HCT116 (cell line): Measurements from ENCODE around the gene BBC3. TPM values are rescaled to one million over a fixed set of nuclear protein-coding genes. Genes with fewer than 3 reads are reported as not detected.

ENCODE experiments used
- ATAC-seq: fragments of 200-7000 bp; cut with Tn5 transposase; 2 replicates; pipeline ENCODE4 v1.9.1; 2020; ENCODE audit warnings: mild to moderate bottlenecking, moderate library complexity
- BruUV-seq: library from RNA; stranded (reverse); fragments of 400-500 nt; replicated peaks from 2 replicates; lab custom pipeline; 2021; lab: Mats Ljungman, UMichigan
- CTCF ChIA-PET: fragments of 300-600 bp; sonication (Branson Sonifier 250); formaldehyde crosslinking; loops from one replicate; lab custom pipeline; 2021; ENCODE audit warnings: antibody characterized with exemption; lab: Charles Lee
- POLR2A ChIA-PET: fragments of 300-600, 350-600 bp; sonication (Branson Sonifier 250); formaldehyde crosslinking; loops from one replicate; lab custom pipeline; 2021; ENCODE audit warnings: antibody characterized with exemption; lab: Charles Lee
- RAD21 ChIA-PET, 2 experiments: fragments of 300-600 bp; sonication (Branson Sonifier 250); formaldehyde crosslinking; loops; one replicate each; lab custom pipeline; 2023; ENCODE audit warnings: low total read pairs in 2 of 2; ENCODE audit not compliant: uncharacterized antibody in 2 of 2, unreplicated experiment in 2 of 2, low non-redundant PET in 1 of 2; lab: Charles Lee
- DNase-seq: peaks from one replicate; pipeline ENCODE4 v3.0.0-alpha.2; 2010; ENCODE audit warnings: low read depth, low spot score
- H2AFZ ChIP-seq: fragments of 200-600 bp; shearing (Covaris generic), sonication (generic); 2 replicates; pipeline ENCODE4 v1.6.1; 2017; ENCODE audit warnings: low read depth, mixed run types, mixed read lengths, antibody characterized with exemption, low read length; ENCODE audit not compliant: poor library complexity, severe bottlenecking
- H3K27ac ChIP-seq: 2 replicates; pipeline ENCODE4 v1.5.1; 2012; ENCODE audit warnings: low read depth, low read length
- H3K27me3 ChIP-seq: fragments of 200-600 bp; sonication (generic); 2 replicates; pipeline ENCODE4 v1.6.1; 2016; ENCODE audit warnings: mixed run types, low read length, mixed read lengths; ENCODE audit not compliant: insufficient read depth
- H3K36me3 ChIP-seq, 2 experiments: fragments of 200-500 bp in 1 of 2; fragments of 200-600 bp in 1 of 2; sonication (Bioruptor generic) in 1 of 2; sonication (generic) in 1 of 2; 2 replicates each; pipeline versions ENCODE4 v1.5.1 to v1.6.1; 2014 to 2016; ENCODE audit warnings: low read length in 2 of 2, inconsistent platforms in 1 of 2, mixed read lengths in 1 of 2, mixed run types in 1 of 2; ENCODE audit not compliant: insufficient read depth in 2 of 2, control insufficient read depth in 1 of 2
- H3K4me1 ChIP-seq, 2 experiments: fragments of 200-600 bp in 1 of 2; sonication (generic) in 1 of 2; 2 replicates each; pipeline versions ENCODE4 v1.5.1 to v1.6.1; 2012 to 2017; ENCODE audit warnings: low read length in 2 of 2, inconsistent platforms in 1 of 2, mild to moderate bottlenecking in 1 of 2, mixed read lengths in 1 of 2, mixed run types in 1 of 2, moderate library complexity in 1 of 2; ENCODE audit not compliant: insufficient read depth in 2 of 2, control insufficient read depth in 1 of 2
- H3K4me2 ChIP-seq: fragments of 200-600 bp; sonication (generic); 2 replicates; pipeline ENCODE4 v1.6.1; 2017; ENCODE audit warnings: mixed run types, low read length, mixed read lengths
- H3K4me3 ChIP-seq, 2 experiments: fragments of 200-600 bp in 1 of 2; sonication (generic) in 1 of 2; replicated peaks in 1 of 2; 2 replicates each; pipeline ENCODE4 v1.5.1; 2011 to 2016; ENCODE audit warnings: low read length in 2 of 2, control low read depth in 1 of 2, low read depth in 1 of 2, mild to moderate bottlenecking in 1 of 2, mixed read lengths in 1 of 2, mixed run types in 1 of 2
- H3K79me2 ChIP-seq: fragments of 200-600 bp; sonication (generic); 2 replicates; pipeline ENCODE4 v1.6.1; 2017; ENCODE audit warnings: mild to moderate bottlenecking, mixed run types, low read length, moderate library complexity, mixed read lengths; ENCODE audit not compliant: insufficient read depth
- H3K9ac ChIP-seq: fragments of 200-600 bp; sonication (generic); 2 replicates; pipeline ENCODE4 v1.6.1; 2016; ENCODE audit warnings: low read length, mixed read lengths
- H3K9me2 ChIP-seq: fragments of 200-600 bp; sonication (generic), shearing (Covaris generic); 2 replicates; pipeline ENCODE4 v1.6.1; 2017; ENCODE audit warnings: mixed run types, mild to moderate bottlenecking, moderate library complexity; ENCODE audit not compliant: insufficient read depth
- H3K9me3 ChIP-seq, 2 experiments: fragments of 200-500 bp in 1 of 2; fragments of 200-600 bp in 1 of 2; sonication (Bioruptor generic) in 1 of 2; sonication (generic) in 1 of 2; 2 replicates each; pipeline ENCODE4 v1.6.1; 2014 to 2017; ENCODE audit warnings: low read length in 2 of 2, mixed read lengths in 2 of 2, inconsistent platforms in 1 of 2, low read depth in 1 of 2, mild to moderate bottlenecking in 1 of 2, mixed run types in 1 of 2, moderate library complexity in 1 of 2; ENCODE audit not compliant: control insufficient read depth in 1 of 2, insufficient read depth in 1 of 2
- H4K20me1 ChIP-seq: fragments of 200-600 bp; sonication (generic), shearing (Covaris generic); 2 replicates; pipeline ENCODE4 v1.6.1; 2017; ENCODE audit warnings: mixed run types, mild to moderate bottlenecking, moderate library complexity; ENCODE audit not compliant: insufficient read depth
- EGR1 ChIP-seq: IDR thresholded peaks from 2 replicates; pipeline ENCODE4 v1.6.1; 2012; ENCODE audit warnings: low read depth
- ELF1 ChIP-seq: IDR thresholded peaks from 2 replicates; pipeline ENCODE4 v1.6.1; 2012; ENCODE audit warnings: low read depth, borderline replicate concordance
- EZH2 ChIP-seq: fragments of 200-600 bp; sonication (generic); IDR thresholded peaks from 2 replicates; pipeline ENCODE4 v1.6.1; 2017; ENCODE audit warnings: antibody characterized with exemption, mixed run types
- EZH2phosphoT487 ChIP-seq: fragments of 200-600 bp; IDR thresholded peaks from 2 replicates; pipeline ENCODE4 v1.6.1; 2018; ENCODE audit warnings: antibody characterized with exemption, borderline replicate concordance
- FOSL1 ChIP-seq: IDR thresholded peaks from 2 replicates; pipeline ENCODE4 v1.6.1; 2012; ENCODE audit warnings: low read depth
- JUND ChIP-seq: IDR thresholded peaks from 2 replicates; pipeline ENCODE4 v1.6.1; 2012
- MAX ChIP-seq: IDR thresholded peaks from 2 replicates; pipeline ENCODE4 v1.6.1; 2012
- POLR2A ChIP-seq: IDR thresholded peaks from 2 replicates; pipeline ENCODE4 v1.7.0; 2011; ENCODE audit warnings: borderline replicate concordance; ENCODE audit not compliant: insufficient read depth, insufficient read length; ENCODE audit errors: extremely low read depth
- RAD21 ChIP-seq: IDR thresholded peaks from 2 replicates; pipeline ENCODE4 v1.6.1; 2012; ENCODE audit warnings: low read depth, mild to moderate bottlenecking
- SIN3A ChIP-seq: IDR thresholded peaks from 2 replicates; pipeline ENCODE4 v1.6.1; 2012; ENCODE audit warnings: low read depth
- SP1 ChIP-seq: IDR thresholded peaks from 2 replicates; pipeline ENCODE4 v1.6.1; 2012; ENCODE audit warnings: low read depth
- SRF ChIP-seq: IDR thresholded peaks from 2 replicates; pipeline ENCODE4 v1.6.1; 2012; ENCODE audit warnings: low read depth
- TCF7L2 ChIP-seq: IDR thresholded peaks from 2 replicates; pipeline ENCODE4 v1.7.0; 2011; ENCODE audit warnings: borderline replicate concordance, inconsistent platforms; ENCODE audit not compliant: insufficient read depth, insufficient read length; ENCODE audit errors: extremely low read depth
- YY1 ChIP-seq: IDR thresholded peaks from 2 replicates; pipeline ENCODE4 v1.6.1; 2011; ENCODE audit warnings: low read length, low read depth, moderate library complexity, mild to moderate bottlenecking; ENCODE audit not compliant: insufficient replicate concordance; ENCODE audit errors: extremely low read depth
- ZFX ChIP-seq: fragments of 450-650 bp; IDR thresholded peaks from 2 replicates; pipeline ENCODE4 v1.6.1; 2017
- ZNF274 ChIP-seq: fragments of 200-500 bp; sonication (Bioruptor generic); IDR thresholded peaks from 2 replicates; pipeline ENCODE4 v1.6.1; 2014; ENCODE audit warnings: mild to moderate bottlenecking, low read depth, low read length, inconsistent platforms
- intact Hi-C: fragments of 100-400 bp; cut with micrococcal nuclease; formaldehyde crosslinking; loops from 2 replicates; pipeline ENCODE4 v1.10.0; 2022
- total RNA-seq: library from RNA; stranded (reverse); gene quantifications from one replicate; pipeline ENCODE4 v1.2.1, GENCODE V29; 2021; ENCODE audit not compliant: unreplicated experiment
- TF ChIP-seq, protein P1 (sequence below), 3 experiments: fragments of 200-600 bp in 1 of 3; sonication (generic) in 1 of 3; IDR thresholded peaks in 2 of 3; conservative IDR thresholded peaks in 1 of 3; 2 replicates each; pipeline ENCODE4 v1.5.1; 2012 to 2017; ENCODE audit warnings: low read depth in 2 of 3, low read length in 2 of 3, antibody characterized with exemption in 1 of 3, borderline replicate concordance in 1 of 3, control low read depth in 1 of 3, mild to moderate bottlenecking in 1 of 3, mixed read lengths in 1 of 3, mixed run types in 1 of 3, moderate library complexity in 1 of 3; ENCODE audit not compliant: insufficient read depth in 1 of 3
- TF ChIP-seq, protein P2 (sequence below): IDR thresholded peaks from 2 replicates; pipeline ENCODE4 v1.6.1; 2012; ENCODE audit warnings: low read depth
- TF ChIP-seq, protein P3 (sequence below): IDR thresholded peaks from 2 replicates; pipeline ENCODE4 v1.6.1; 2012

Gene BBC3
- total RNA-seq, 1 experiment from 2014 or later, result 45.0 TPM

GRCh38 chr19:47210689-47211316 is 20.2 kb downstream of the BBC3 start (continued):
- 0 out of 2 replicates have a peak, but pooled peaks have one; percentile 18 for TF ChIP-seq JUND
- TF ChIP-seq SP1, result peak; percentile 26; the same call in 1 of the 2 replicates

GRCh38 chr19:47210180-47210490 is 20.9 kb downstream of the BBC3 start:
- H3K9me2 ChIP-seq, result no peaks in the 10 kb centered on the region
- H3K9ac ChIP-seq, result peak overlapping the region; percentile 2; the same call in 1 of the 2 replicates
- ChIA-PET RAD21 (interaction anchor here (0.5 to 2.9 kb wide), 4 partner anchors 26 to 46 kb away, joined by 3 to 14 read pairs (median 10); partner anchors contain the start of gene CCDC9 (in 1 of the 2)), POLR2A (interaction anchor here (0.9 to 3.7 kb wide), 4 partner anchors 16 to 34 kb away, joined by 3 to 39 read pairs (median 16); no protein-coding TSS in a partner anchor), CTCF (interaction anchor here (0.6 to 6.0 kb wide), 21 partner anchors 9 to 595 kb away, joined by 3 to 103 read pairs (median 5); partner anchors contain the start of gene CCDC9)
- H3K36me3 ChIP-seq, result peaks cover 20 to 54% of the 10 kb centered on the region in 2 experiments; a peak in 3 of 4 replicates
- no peak overlapping the region for H2AFZ ChIP-seq
- no peak overlapping the region for H3K4me2 ChIP-seq
- no peaks in the 10 kb centered on the region for H4K20me1 ChIP-seq
- H3K4me3 ChIP-seq, result no peak overlapping the region
- no peak for ATAC-seq
- intact Hi-C loops, result loop anchor here (1.0 kb wide), 1 partner anchor 34 kb away; no protein-coding TSS in a partner anchor
- H3K27ac ChIP-seq, result peak overlapping the region; percentile 12
- H3K79me2 ChIP-seq, result no peaks in the 10 kb centered on the region; the same call in 1 of the 2 replicates
- no peaks in the 10 kb centered on the region for H3K27me3 ChIP-seq
- no peaks in the 10 kb centered on the region for H3K9me3 ChIP-seq
- DNase-seq, result no peak
- no TSS peak for BruUV-seq
- peaks cover 5 to 12% of the 10 kb centered on the region in 2 experiments; a peak in 3 of 4 replicates for H3K4me1 ChIP-seq
- no peak for TF ChIP-seq EZH2phosphoT487
- TF ChIP-seq, protein P1, sequence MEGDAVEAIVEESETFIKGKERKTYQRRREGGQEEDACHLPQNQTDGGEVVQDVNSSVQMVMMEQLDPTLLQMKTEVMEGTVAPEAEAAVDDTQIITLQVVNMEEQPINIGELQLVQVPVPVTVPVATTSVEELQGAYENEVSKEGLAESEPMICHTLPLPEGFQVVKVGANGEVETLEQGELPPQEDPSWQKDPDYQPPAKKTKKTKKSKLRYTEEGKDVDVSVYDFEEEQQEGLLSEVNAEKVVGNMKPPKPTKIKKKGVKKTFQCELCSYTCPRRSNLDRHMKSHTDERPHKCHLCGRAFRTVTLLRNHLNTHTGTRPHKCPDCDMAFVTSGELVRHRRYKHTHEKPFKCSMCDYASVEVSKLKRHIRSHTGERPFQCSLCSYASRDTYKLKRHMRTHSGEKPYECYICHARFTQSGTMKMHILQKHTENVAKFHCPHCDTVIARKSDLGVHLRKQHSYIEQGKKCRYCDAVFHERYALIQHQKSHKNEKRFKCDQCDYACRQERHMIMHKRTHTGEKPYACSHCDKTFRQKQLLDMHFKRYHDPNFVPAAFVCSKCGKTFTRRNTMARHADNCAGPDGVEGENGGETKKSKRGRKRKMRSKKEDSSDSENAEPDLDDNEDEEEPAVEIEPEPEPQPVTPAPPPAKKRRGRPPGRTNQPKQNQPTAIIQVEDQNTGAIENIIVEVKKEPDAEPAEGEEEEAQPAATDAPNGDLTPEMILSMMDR (IDR thresholded peaks at IDR 0.05 in 2 of 3, conservative IDR thresholded peaks at IDR 0.05 in 1 of 3; ENCODE audit: borderline replicate concordance in 1 of 3, insufficient read depth in 1 of 3, low read depth in 2 of 3, low read length in 2 of 3), result no peak
- TF ChIP-seq EZH2, result no peak
- no peak for TF ChIP-seq FOSL1
- no peak for TF ChIP-seq JUND
- no peak for TF ChIP-seq SIN3A
- no peak for TF ChIP-seq RAD21
- TF ChIP-seq ZNF274, result no peak
- TF ChIP-seq, protein P2, sequence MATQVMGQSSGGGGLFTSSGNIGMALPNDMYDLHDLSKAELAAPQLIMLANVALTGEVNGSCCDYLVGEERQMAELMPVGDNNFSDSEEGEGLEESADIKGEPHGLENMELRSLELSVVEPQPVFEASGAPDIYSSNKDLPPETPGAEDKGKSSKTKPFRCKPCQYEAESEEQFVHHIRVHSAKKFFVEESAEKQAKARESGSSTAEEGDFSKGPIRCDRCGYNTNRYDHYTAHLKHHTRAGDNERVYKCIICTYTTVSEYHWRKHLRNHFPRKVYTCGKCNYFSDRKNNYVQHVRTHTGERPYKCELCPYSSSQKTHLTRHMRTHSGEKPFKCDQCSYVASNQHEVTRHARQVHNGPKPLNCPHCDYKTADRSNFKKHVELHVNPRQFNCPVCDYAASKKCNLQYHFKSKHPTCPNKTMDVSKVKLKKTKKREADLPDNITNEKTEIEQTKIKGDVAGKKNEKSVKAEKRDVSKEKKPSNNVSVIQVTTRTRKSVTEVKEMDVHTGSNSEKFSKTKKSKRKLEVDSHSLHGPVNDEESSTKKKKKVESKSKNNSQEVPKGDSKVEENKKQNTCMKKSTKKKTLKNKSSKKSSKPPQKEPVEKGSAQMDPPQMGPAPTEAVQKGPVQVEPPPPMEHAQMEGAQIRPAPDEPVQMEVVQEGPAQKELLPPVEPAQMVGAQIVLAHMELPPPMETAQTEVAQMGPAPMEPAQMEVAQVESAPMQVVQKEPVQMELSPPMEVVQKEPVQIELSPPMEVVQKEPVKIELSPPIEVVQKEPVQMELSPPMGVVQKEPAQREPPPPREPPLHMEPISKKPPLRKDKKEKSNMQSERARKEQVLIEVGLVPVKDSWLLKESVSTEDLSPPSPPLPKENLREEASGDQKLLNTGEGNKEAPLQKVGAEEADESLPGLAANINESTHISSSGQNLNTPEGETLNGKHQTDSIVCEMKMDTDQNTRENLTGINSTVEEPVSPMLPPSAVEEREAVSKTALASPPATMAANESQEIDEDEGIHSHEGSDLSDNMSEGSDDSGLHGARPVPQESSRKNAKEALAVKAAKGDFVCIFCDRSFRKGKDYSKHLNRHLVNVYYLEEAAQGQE, result no peak
- no peak for TF ChIP-seq MAX
- TF ChIP-seq TCF7L2, result no peak
- TF ChIP-seq POLR2A, result no peak
- no peak for TF ChIP-seq EGR1
- no peak for TF ChIP-seq ZFX
- TF ChIP-seq SP1, result no peak
- TF ChIP-seq YY1, result no peak
- TF ChIP-seq, protein P3, sequence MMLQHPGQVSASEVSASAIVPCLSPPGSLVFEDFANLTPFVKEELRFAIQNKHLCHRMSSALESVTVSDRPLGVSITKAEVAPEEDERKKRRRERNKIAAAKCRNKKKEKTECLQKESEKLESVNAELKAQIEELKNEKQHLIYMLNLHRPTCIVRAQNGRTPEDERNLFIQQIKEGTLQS, result no peak
- TF ChIP-seq ELF1, result no peak
- TF ChIP-seq SRF, result no peak
